HG03108 (cell line): ENCODE results near the gene ADGRL3.

ENCODE experiments used
- ATAC-seq: cut with Tn5 transposase; IDR thresholded peaks from one replicate; pipeline ENCODE4 v1.9.1; 2021; ENCODE audit warnings: moderate library complexity; ENCODE audit not compliant: unreplicated experiment

Gene ADGRL3

DNA sequence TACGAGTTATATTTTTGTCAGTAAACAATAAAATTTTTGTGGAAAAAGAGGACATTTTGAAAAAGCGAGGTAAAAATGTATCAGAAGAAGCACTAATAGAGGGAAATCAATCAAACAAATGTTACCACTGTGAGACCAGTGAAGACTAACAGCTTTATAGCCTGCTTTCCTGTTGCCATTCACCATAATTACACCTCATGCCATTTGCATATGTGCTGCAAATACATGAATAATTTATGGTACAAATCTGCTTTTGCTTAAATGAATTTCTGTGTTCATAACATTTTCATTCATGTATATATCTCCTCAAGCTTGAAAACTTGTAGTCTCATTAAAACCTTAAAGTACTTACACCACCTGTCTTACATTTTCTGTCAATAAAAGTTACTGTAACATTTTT is 830.8 kb downstream of the ADGRL3 start:
- ATAC-seq = no peak

DNA sequence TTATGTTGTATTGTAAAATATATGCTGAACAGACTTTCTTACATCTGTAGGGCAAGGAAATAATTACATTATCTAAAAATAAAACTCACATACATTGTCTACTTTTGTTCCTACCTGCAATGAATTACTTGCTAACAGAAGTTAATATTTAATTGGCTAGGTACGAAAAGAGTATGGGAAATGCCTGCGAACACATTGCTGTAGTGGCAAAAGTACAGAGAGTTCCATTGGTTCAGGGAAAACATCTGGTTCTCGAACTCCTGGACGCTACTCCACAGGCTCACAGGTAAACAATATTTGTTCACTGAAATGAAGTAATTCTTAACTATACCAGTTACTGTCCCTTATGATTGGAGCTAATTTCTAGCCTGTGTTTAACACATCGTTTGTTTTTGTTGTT is 837.4 kb downstream of the ADGRL3 start:
- no peak for ATAC-seq

- no peak for ATAC-seq
Observed at GRCh38 chr4:62051332-62051731, 851.2 kb downstream of the ADGRL3 start.

DNA sequence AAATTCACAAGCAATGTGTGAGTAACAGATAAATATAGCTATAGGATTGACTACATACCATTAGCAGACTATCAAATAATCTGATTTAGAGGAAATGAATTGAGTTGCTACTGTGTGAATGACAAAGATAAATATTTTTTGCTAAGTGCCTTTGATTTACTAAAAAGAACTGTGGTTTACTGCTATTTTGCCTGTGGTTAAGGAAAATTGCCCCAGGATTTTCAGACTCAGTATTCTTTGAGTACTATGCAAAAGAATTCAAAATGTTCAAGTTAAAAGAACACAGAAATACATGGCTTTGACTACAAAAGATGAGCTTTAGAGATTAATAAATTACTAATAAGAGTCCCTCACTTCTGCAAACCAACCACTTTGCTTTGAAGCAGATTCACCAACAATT is 853.8 kb downstream of the ADGRL3 start:
- no peak for ATAC-seq

DNA sequence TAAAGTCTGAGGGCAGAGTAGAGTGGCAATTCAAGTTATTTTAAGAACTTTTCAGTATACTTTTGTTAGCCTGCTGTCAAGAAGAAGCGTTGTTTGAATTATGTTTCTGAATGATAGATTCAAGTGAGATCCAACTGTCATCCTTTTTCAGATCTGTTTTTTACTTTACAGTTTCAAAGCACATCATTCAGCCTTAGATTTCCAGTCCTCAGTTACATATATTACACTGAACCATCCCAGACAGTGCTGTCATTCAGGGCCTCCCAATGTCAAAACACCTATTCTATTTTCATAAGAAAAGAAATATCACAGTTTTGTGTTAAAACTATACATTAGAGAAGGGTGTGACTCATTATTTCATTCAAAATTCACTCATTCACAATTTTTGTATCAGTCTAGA is 856.9 kb downstream of the ADGRL3 start:
- no peak for ATAC-seq

- ATAC-seq = no peak
Observed at GRCh38 chr4:62058571-62058970, 858.4 kb downstream of the ADGRL3 start.

DNA sequence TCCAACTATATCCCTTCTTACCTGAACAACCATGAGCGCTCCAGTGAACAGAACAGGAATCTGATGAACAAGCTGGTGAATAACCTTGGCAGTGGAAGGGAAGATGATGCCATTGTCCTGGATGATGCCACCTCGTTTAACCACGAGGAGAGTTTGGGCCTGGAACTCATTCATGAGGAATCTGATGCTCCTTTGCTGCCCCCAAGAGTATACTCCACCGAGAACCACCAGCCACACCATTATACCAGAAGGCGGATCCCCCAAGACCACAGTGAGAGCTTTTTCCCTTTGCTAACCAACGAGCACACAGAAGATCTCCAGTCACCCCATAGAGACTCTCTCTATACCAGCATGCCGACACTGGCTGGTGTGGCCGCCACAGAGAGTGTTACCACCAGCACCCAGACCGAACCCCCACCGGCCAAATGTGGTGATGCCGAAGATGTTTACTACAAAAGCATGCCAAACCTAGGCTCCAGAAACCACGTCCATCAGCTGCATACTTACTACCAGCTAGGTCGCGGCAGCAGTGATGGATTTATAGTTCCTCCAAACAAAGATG is 870.2 kb downstream of the ADGRL3 start:
- no peak for ATAC-seq

DNA sequence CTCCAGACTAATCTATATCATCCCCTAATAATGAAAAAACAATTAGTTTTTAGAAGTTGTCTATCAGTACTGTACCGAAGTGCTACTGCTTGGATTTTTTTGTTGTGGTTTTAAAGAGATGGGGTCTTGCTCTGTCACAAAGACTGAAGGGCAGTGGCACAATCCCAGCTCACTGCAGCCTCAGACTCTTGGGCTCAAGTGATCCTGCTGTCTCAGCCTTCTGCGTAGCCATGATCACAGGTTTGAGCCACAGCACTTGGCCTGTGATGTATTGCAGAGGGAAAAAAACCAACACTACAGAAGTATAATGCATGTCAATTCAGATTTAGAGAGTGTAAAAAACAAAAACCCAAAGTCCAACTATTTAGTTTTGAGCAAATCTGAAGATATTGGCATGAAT is 875.0 kb downstream of the ADGRL3 start:
- ATAC-seq = no peak

GRCh38 chr4:62075521-62075920 is 875.4 kb downstream of the ADGRL3 start:
- no peak for ATAC-seq

DNA sequence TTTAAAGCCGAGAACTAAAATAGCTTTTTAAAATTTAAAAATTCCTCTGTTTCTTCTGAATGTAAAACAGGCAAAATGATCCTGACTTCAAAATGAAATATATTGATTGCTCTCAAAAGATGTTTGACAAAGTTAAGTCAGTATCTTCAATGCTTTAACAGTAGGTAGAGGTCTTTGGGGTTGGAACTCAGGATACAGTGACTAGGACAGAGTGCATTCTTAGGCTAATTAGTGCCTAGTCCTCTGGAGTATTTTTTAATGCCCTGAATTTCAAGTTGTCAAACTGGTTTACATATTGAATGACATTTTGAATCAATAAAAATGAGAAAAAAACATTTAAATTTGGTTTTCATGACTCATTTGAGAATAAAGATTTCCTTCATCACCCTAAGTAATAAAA is 877.3 kb downstream of the ADGRL3 start:
- ATAC-seq = no peak

GRCh38 chr4:62080431-62080830 is 880.3 kb downstream of the ADGRL3 start:
- no peak for ATAC-seq

- ATAC-seq = no peak
Observed at GRCh38 chr4:62087706-62088105, 887.6 kb downstream of the ADGRL3 start.

DNA sequence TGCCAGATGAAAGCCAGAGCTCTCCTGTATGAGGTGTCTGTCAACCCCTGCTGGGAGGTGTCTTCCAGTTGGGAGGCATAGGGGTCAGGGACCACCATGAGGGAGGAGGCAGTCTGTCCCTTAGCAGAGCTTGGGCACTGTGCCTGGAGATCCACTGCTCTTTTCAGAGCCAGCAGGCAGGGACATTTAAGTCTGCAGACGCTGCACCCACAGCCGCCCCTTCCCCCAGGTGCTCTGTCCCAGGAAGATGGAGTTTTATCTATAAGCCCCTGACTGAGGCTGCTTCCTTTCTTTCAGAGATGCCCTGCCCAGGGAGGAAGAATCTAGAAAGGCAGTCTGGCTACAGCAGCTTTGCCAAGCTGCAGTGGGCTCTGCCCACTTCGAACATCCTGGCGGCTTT is 893.6 kb downstream of the ADGRL3 start:
- no peak for ATAC-seq

DNA sequence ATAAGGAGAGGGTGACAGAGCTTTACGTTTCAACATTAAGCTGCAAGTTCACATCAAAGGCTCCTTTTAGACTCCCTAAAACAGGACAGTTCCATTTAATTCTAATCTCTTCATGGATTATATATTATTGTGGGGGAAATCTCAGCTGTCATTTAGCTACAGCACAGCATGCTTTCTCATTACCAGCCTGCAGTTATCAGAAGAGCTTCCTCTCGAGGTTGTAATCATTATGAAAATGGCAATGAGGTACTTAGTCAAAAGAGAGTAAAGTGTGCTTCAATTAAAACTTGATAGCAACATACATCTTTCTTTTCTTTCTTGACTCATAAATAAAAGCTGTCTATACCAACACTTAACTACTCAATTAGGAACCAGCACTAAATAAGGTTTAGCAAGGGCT is 896.8 kb downstream of the ADGRL3 start:
- no peak for ATAC-seq

DNA sequence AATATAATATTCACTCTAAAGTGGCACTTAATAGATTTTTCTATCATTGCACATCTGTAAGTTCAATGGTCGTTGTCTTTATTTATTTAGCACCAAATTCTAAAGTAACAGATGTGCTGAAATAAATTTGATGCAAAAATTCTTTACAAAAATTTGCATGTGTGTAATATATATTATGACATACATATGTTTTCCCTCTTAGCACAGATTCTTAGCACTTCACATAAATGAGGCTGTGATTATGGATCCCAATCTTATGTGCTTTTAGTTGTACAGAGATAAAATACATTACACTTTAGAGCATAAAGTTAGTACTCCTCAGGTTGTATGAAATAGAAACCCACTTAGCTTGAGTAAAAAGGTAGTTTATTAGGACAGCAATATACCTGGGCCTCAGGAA is 915.1 kb downstream of the ADGRL3 start:
- no peak for ATAC-seq

GRCh38 chr4:62117886-62118285 is 917.8 kb downstream of the ADGRL3 start:
- no peak for ATAC-seq

DNA sequence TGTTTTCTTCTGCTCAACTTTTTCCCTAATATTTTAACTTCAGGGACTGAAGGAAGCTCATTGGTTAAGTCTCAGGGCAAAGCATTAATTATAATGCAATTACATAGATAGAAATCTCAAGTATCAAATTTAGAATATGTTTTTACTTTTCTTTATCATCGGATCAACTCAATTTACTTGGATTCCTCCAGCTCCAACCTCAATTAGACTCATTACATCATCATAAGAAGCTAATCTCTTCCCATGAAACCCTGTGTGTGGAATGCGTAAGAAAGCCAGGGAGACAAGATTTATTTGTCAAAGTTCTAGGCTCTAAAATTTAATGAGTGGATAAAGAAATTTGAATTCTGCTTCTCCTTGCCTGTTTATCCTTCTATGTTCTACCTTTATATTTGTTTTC is 918.4 kb downstream of the ADGRL3 start:
- no peak for ATAC-seq

- ATAC-seq = no peak
Observed at GRCh38 chr4:62119195-62119594, 919.1 kb downstream of the ADGRL3 start.

- no peak for ATAC-seq
Observed at GRCh38 chr4:62126064-62126732, 926.1 kb downstream of the ADGRL3 start.
